ENCODE results near the gene NAALADL2.

DNA sequence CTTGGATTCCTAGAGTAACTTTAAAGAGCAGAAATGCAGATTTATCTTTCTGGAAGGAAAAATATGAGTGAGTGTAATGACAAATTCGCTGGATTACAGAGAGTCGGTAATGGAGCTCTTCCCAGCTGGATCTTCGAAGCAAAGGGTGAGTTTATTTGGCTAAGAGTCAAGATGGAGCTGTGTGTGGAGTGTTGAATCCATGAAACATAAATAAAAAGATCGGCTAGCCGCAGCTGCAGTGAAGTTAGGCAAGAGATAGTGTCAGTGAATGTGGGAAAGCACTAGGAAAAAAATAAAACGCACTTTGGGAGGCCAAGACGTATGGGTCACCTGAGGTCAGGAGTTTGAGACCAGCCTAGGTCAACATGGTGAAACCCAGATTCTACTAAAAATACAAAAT lies 10.3 kb downstream of the NAALADL2 start:
- TF ChIP-seq, protein P1, sequence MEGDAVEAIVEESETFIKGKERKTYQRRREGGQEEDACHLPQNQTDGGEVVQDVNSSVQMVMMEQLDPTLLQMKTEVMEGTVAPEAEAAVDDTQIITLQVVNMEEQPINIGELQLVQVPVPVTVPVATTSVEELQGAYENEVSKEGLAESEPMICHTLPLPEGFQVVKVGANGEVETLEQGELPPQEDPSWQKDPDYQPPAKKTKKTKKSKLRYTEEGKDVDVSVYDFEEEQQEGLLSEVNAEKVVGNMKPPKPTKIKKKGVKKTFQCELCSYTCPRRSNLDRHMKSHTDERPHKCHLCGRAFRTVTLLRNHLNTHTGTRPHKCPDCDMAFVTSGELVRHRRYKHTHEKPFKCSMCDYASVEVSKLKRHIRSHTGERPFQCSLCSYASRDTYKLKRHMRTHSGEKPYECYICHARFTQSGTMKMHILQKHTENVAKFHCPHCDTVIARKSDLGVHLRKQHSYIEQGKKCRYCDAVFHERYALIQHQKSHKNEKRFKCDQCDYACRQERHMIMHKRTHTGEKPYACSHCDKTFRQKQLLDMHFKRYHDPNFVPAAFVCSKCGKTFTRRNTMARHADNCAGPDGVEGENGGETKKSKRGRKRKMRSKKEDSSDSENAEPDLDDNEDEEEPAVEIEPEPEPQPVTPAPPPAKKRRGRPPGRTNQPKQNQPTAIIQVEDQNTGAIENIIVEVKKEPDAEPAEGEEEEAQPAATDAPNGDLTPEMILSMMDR (IDR thresholded peaks at IDR 0.05), result no peak
- no peak for TF ChIP-seq POLR2A (IDR thresholded peaks at IDR 0.05)

All from body of pancreas (tissue), 4 donors.